K562 (cell line): Measurements from ENCODE around the gene MYO16. TPM values are rescaled to one million over a fixed set of nuclear protein-coding genes. Genes with fewer than 3 reads are reported as not detected.

Source experiments
- ATAC-seq: fragments of 200-7000 bp; cut with Tn5 transposase; 3 replicates; pipeline ENCODE4 v1.9.1; 2020; ENCODE audit warnings: moderate library complexity
- BruUV-seq: library from RNA; stranded (reverse); fragments of 400-500 nt; replicated peaks from 2 replicates; lab custom pipeline; 2021; lab: Mats Ljungman, UMichigan
- CTCF ChIA-PET: fragments of 300-600 bp; formaldehyde crosslinking; extraction: SDS; loops from one replicate; lab custom pipeline; 2021; ENCODE audit warnings: low intra/inter-chr PET ratio; lab: Yijun Ruan, JAX
- POLR2A ChIA-PET: fragments of 300-600, 350-650 bp; sonication (Branson Sonifier 250); formaldehyde crosslinking; extraction: SDS; loops from one replicate; lab custom pipeline; 2021; ENCODE audit warnings: antibody characterized with exemption, inconsistent platforms; lab: Yijun Ruan, JAX
- DNase-seq, 4 experiments: peaks; one replicate each; pipeline versions ENCODE4 v3.0.0 to v3.0.0-alpha.2; 2011 to 2018; ENCODE audit warnings: low spot score in 3 of 4, mixed read lengths in 3 of 4; ENCODE audit errors: extremely low read depth in 1 of 4
- FAIRE-seq: peaks from 2 replicates; lab custom pipeline; 2011; peaks lifted over from hg19 to GRCh38; lab: Jason Lieb, UNC
- H2AFZ ChIP-seq: 2 replicates; pipeline ENCODE4 v1.6.0; 2011; ENCODE audit warnings: low read depth, low read length, control low read depth, inconsistent platforms
- H3K27ac ChIP-seq: fragments of 200-600 bp; 3 replicates; pipeline ENCODE4 v1.8.0; 2011; ENCODE audit warnings: low read depth, mild to moderate bottlenecking, control low read depth, inconsistent platforms, low read length, moderate library complexity, mixed read lengths; ENCODE audit errors: extremely low read depth
- H3K27me3 ChIP-seq, 2 experiments: fragments of 300-600 bp in 1 of 2; 2 replicates in 1 of 2; 3 replicates in 1 of 2; pipeline versions ENCODE4 v1.6.0 to v1.8.0; 2011; ENCODE audit warnings: inconsistent platforms in 2 of 2, low read length in 2 of 2, mild to moderate bottlenecking in 1 of 2, mixed read lengths in 1 of 2, moderate library complexity in 1 of 2; ENCODE audit not compliant: control insufficient read depth in 2 of 2, insufficient read depth in 2 of 2
- H3K36me3 ChIP-seq: fragments of 300-600 bp; 3 replicates; pipeline ENCODE4 v1.8.0; 2011; ENCODE audit warnings: mild to moderate bottlenecking, low read length, inconsistent platforms; ENCODE audit not compliant: control insufficient read depth, insufficient read depth
- H3K4me1 ChIP-seq, 2 experiments: fragments of 200-600 bp in 1 of 2; replicated peaks in 1 of 2; 2 replicates in 1 of 2; 3 replicates in 1 of 2; pipeline versions ENCODE4 v1.5.1 to v1.8.0; 2011; ENCODE audit warnings: inconsistent platforms in 2 of 2, low read length in 2 of 2, mild to moderate bottlenecking in 1 of 2, mixed read lengths in 1 of 2, moderate library complexity in 1 of 2; ENCODE audit not compliant: control insufficient read depth in 2 of 2, insufficient read depth in 2 of 2
- H3K4me2 ChIP-seq: 2 replicates; pipeline ENCODE4 v1.6.1; 2011; ENCODE audit warnings: low read length, control low read depth, inconsistent platforms, mixed read lengths; ENCODE audit not compliant: insufficient read depth
- H3K4me3 ChIP-seq: fragments of 200-600 bp; sonication (generic), shearing (Covaris generic); 2 replicates; pipeline ENCODE4 v1.5.1; 2016; ENCODE audit warnings: control low read depth, inconsistent platforms
- H3K79me2 ChIP-seq: fragments of 200-600 bp; 3 replicates; pipeline ENCODE4 v1.8.0; 2011; ENCODE audit warnings: low read length, inconsistent platforms; ENCODE audit not compliant: control insufficient read depth, insufficient read depth
- H3K9ac ChIP-seq, 2 experiments: 2 replicates each; pipeline versions ENCODE4 v1.6.0 to v1.6.1; 2011; ENCODE audit warnings: low read depth in 2 of 2, low read length in 2 of 2, control low read depth in 1 of 2, inconsistent platforms in 1 of 2, mild to moderate bottlenecking in 1 of 2, mixed read lengths in 1 of 2; ENCODE audit not compliant: insufficient read depth in 1 of 2
- H3K9me1 ChIP-seq: one replicate; pipeline ENCODE4 v1.6.0; 2011; ENCODE audit warnings: inconsistent platforms, mild to moderate bottlenecking, low read length, moderate library complexity; ENCODE audit not compliant: control insufficient read depth, insufficient read depth
- H3K9me3 ChIP-seq: replicated peaks from 2 replicates; pipeline ENCODE4 v1.5.1; 2011; ENCODE audit warnings: low read depth, low read length, inconsistent platforms; ENCODE audit not compliant: control insufficient read depth, insufficient read depth
- H4K20me1 ChIP-seq: replicated peaks from 2 replicates; pipeline ENCODE4 v1.6.1; 2011; ENCODE audit warnings: low read length, inconsistent platforms, mixed read lengths; ENCODE audit not compliant: control insufficient read depth, insufficient read depth
- CTBP1 ChIP-seq: fragments of 450-650 bp; IDR thresholded peaks from 2 replicates; pipeline ENCODE4 v1.6.1; 2016; ENCODE audit warnings: borderline replicate concordance
- ESRRB ChIP-seq: fragments of 250-450 bp; sonication (Bioruptor Pico); IDR thresholded peaks from 2 replicates; pipeline ENCODE4 v1.5.0; 2020; ENCODE audit warnings: mild to moderate bottlenecking, moderate library complexity, borderline replicate concordance
- FOS ChIP-seq: IDR thresholded peaks from 3 replicates; pipeline ENCODE4 v1.6.1; 2011; ENCODE audit not compliant: insufficient read length; ENCODE audit errors: extremely low read depth
- FOXM1 ChIP-seq, 2 experiments: fragments of 450-650 bp in 1 of 2; sonication (generic) in 1 of 2; formaldehyde crosslinking in 1 of 2; IDR thresholded peaks; 2 replicates each; pipeline versions ENCODE4 v1.6.1 to v1.9.0; 2017 to 2022; ENCODE audit warnings: low read depth in 2 of 2, mild to moderate bottlenecking in 2 of 2, missing genetic modification reagents in 1 of 2, moderate library complexity in 1 of 2
- HDAC1 ChIP-seq, 2 experiments: fragments of 450-650 bp; IDR thresholded peaks; 2 replicates each; pipeline ENCODE4 v1.6.1; 2016 to 2017; ENCODE audit warnings: inconsistent platforms in 1 of 2, mild to moderate bottlenecking in 1 of 2, moderate library complexity in 1 of 2
- NCOR1 ChIP-seq: fragments of 450-650 bp; IDR thresholded peaks from 2 replicates; pipeline ENCODE4 v1.6.1; 2016; ENCODE audit warnings: mild to moderate bottlenecking, moderate library complexity
- PHTF2 ChIP-seq: fragments of 250-450 bp; sonication (Bioruptor Pico); IDR thresholded peaks from 2 replicates; pipeline ENCODE4 v1.5.0; 2021; ENCODE audit warnings: mild to moderate bottlenecking
- ZNF778 ChIP-seq: fragments of 450-650 bp; formaldehyde crosslinking; IDR thresholded peaks from 2 replicates; pipeline ENCODE4 v1.4.0; 2020; ENCODE audit warnings: mild to moderate bottlenecking, moderate library complexity
- WGBS: fragments of 100-300 bp; shearing (Covaris generic); methylation state at CpG from one replicate; pipeline ENCODE4 v1.1.6; 2016; ENCODE audit warnings: low coverage, mixed read lengths; ENCODE audit not compliant: insufficient coverage; ENCODE audit errors: missing lambda C conversion rate; 5-methylcytosine and 5-hydroxymethylcytosine counted together
- in situ Hi-C: fragments of 300-500 bp; cut with MboI; formaldehyde crosslinking; loops from 4 replicates; pipeline ENCODE4 v1.15.0; 2018; ENCODE audit warnings: inconsistent platforms, mixed read lengths
- intact Hi-C: fragments of 100-400 bp; cut with micrococcal nuclease; formaldehyde crosslinking; loops from 2 replicates; pipeline ENCODE4 v1.14.2; 2022
- polyA plus RNA-seq, 8 experiments: library from polyadenylated mRNA; depleted of rRNA in 4 of 8; stranded (reverse) in 5 of 8; unstranded in 3 of 8; fragments of >200 nt; fragmentation: Nextera tagmentation in 2 of 8; fragmentation: Illumina TruSeq in 1 of 8; extraction: Ambion mirVana in 2 of 8; extraction: Trizol in 1 of 8; gene quantifications; 2 replicates each; pipeline versions ENCODE4 v1.2.1 to v1.2.3, GENCODE V29; 2011 to 2014; ENCODE audit warnings: inconsistent platforms in 1 of 8, missing spikeins in 1 of 8
- total RNA-seq, 7 experiments: library from RNA; depleted of rRNA in 6 of 7; stranded (reverse); fragments of >200 nt in 6 of 7; fragmentation: Illumina TruSeq in 2 of 7; extraction: Trizol in 2 of 7; gene quantifications; 2 replicates each; pipeline versions ENCODE4 v1.2.1 to v1.2.3, GENCODE V29; 2011 to 2021; ENCODE audit warnings: low replicate concordance in 1 of 7
- TF ChIP-seq, protein P1 (sequence below): fragments of 450-650 bp; formaldehyde crosslinking; IDR thresholded peaks from 2 replicates; pipeline ENCODE4 v1.4.0; 2022; ENCODE audit warnings: missing genetic modification characterization
- TF ChIP-seq, protein P2 (sequence below): fragments of 200-800 bp; sonication (Bioruptor generic); IDR thresholded peaks from 2 replicates; pipeline ENCODE4 v1.6.1; 2017; ENCODE audit warnings: missing genetic modification characterization, missing compliant biosample characterization
- TF ChIP-seq, protein P3 (sequence below): fragments of 450-650 bp; IDR thresholded peaks from 2 replicates; pipeline ENCODE4 v1.7.0; 2016; ENCODE audit warnings: borderline replicate concordance
- TF ChIP-seq, protein P4 (sequence below): sonication (generic); formaldehyde crosslinking; IDR thresholded peaks from 2 replicates; pipeline ENCODE4 v1.8.1; 2023; ENCODE audit warnings: mild to moderate bottlenecking, missing genetic modification reagents
- TF ChIP-seq, protein P5 (sequence below): sonication (generic); formaldehyde crosslinking; IDR thresholded peaks from 2 replicates; pipeline ENCODE4 v1.8.0; 2022; ENCODE audit warnings: mild to moderate bottlenecking, missing genetic modification reagents

The MYO16 gene
- total and polyA plus RNA-seq, 9 of the 15 experiments (the other 6 are each of a cell fraction or from before 2014, with no cell fraction given): 4.3 to 45.7 (median 12.1) TPM

DNA sequence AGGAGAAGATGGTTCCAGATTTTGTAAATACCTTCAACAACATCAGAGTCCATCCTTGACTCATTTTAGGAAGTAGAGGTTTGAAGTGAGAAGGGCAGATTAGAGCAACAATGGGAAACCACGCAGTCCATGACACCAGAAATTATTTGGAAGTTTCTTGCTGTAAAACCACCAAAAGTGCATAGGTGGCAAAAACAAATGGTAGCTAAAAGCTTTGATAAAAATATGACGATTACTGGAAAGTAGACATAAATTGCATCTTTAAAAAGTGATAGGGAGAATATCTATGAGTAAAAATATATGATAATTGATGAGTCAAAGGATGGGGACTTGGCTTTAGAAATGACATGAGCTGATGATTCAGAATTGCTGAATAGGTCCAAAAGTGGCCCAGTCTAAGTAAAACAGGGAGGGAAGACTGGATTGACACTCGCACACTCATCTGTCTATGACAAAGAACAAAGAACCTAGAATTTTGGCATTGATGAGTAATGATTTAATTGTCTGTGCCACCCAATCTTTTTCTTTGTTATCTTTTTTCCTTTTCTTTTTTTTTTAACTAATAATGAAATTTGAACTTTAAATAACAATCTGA, 472.2 kb downstream of the MYO16 start (continued):
- TF ChIP-seq, protein P1, sequence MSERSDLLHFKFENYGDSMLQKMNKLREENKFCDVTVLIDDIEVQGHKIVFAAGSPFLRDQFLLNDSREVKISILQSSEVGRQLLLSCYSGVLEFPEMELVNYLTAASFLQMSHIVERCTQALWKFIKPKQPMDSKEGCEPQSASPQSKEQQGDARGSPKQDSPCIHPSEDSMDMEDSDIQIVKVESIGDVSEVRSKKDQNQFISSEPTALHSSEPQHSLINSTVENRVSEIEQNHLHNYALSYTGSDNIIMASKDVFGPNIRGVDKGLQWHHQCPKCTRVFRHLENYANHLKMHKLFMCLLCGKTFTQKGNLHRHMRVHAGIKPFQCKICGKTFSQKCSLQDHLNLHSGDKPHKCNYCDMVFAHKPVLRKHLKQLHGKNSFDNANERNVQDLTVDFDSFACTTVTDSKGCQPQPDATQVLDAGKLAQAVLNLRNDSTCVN: no peak
- TF ChIP-seq ESRRB: no peak
- TF ChIP-seq, protein P2, sequence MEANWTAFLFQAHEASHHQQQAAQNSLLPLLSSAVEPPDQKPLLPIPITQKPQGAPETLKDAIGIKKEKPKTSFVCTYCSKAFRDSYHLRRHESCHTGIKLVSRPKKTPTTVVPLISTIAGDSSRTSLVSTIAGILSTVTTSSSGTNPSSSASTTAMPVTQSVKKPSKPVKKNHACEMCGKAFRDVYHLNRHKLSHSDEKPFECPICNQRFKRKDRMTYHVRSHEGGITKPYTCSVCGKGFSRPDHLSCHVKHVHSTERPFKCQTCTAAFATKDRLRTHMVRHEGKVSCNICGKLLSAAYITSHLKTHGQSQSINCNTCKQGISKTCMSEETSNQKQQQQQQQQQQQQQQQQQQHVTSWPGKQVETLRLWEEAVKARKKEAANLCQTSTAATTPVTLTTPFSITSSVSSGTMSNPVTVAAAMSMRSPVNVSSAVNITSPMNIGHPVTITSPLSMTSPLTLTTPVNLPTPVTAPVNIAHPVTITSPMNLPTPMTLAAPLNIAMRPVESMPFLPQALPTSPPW (CRISPR knock-in tag): no peak

DNA sequence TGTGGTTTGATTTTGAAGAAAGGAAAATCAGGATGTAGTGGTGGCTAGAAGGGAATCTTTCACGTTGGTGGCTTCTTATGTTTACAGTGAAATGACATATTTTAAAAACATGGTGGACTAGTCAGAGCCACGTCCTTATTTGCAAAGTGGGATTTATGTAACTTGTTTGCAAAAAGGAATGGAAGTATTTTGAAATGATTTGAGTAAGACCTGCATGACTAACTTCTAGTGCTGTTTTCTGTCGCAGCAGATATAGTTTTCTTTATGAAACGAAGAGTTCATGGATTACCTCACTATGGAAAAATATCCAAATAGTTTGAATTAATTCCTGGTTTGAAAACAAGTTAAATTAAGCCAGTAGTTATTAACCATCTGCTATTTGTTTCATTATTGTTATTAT, 476.5 kb downstream of the MYO16 start:
- WGBS: 33% methylated on average over 4 of the region's 4 CpGs
- no TSS peak for BruUV-seq
- FAIRE-seq (no peak), DNase-seq (no peak), ATAC-seq (no peak)
- POLR2A ChIA-PET: no interaction called here
- no peaks in the 10 kb centered on the region for H3K9me3 ChIP-seq
- no peaks in the 10 kb centered on the region for H3K27me3 ChIP-seq
- no peak overlapping the region for H3K9ac ChIP-seq
- H4K20me1 ChIP-seq: no peaks in the 10 kb centered on the region
- H3K27ac ChIP-seq: no peak overlapping the region
- no peak overlapping the region for H3K4me3 ChIP-seq
- H3K9me1 ChIP-seq: no peaks in the 10 kb centered on the region
- H3K4me1 ChIP-seq: no peaks in the 10 kb centered on the region
- no peaks in the 10 kb centered on the region for H3K79me2 ChIP-seq
- H3K4me2 ChIP-seq: no peak overlapping the region
- CTCF ChIA-PET: no interaction called here
- in situ Hi-C loops: no loop called here
- no peaks in the 10 kb centered on the region for H3K36me3 ChIP-seq
- intact Hi-C loops: no loop called here
- no peak overlapping the region for H2AFZ ChIP-seq
- no peak for TF ChIP-seq HDAC1 (IDR thresholded peaks at IDR 0.05)
- TF ChIP-seq FOXM1 (IDR thresholded peaks at IDR 0.05; ENCODE audit: low read depth): no peak
- no peak for TF ChIP-seq FOXM1 (CRISPR knock-in tag; IDR thresholded peaks at IDR 0.05; ENCODE audit: low read depth)
- TF ChIP-seq PHTF2: no peak
- no peak for TF ChIP-seq NCOR1
- TF ChIP-seq, protein P3, sequence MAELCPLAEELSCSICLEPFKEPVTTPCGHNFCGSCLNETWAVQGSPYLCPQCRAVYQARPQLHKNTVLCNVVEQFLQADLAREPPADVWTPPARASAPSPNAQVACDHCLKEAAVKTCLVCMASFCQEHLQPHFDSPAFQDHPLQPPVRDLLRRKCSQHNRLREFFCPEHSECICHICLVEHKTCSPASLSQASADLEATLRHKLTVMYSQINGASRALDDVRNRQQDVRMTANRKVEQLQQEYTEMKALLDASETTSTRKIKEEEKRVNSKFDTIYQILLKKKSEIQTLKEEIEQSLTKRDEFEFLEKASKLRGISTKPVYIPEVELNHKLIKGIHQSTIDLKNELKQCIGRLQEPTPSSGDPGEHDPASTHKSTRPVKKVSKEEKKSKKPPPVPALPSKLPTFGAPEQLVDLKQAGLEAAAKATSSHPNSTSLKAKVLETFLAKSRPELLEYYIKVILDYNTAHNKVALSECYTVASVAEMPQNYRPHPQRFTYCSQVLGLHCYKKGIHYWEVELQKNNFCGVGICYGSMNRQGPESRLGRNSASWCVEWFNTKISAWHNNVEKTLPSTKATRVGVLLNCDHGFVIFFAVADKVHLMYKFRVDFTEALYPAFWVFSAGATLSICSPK: no peak
- TF ChIP-seq, protein P4, sequence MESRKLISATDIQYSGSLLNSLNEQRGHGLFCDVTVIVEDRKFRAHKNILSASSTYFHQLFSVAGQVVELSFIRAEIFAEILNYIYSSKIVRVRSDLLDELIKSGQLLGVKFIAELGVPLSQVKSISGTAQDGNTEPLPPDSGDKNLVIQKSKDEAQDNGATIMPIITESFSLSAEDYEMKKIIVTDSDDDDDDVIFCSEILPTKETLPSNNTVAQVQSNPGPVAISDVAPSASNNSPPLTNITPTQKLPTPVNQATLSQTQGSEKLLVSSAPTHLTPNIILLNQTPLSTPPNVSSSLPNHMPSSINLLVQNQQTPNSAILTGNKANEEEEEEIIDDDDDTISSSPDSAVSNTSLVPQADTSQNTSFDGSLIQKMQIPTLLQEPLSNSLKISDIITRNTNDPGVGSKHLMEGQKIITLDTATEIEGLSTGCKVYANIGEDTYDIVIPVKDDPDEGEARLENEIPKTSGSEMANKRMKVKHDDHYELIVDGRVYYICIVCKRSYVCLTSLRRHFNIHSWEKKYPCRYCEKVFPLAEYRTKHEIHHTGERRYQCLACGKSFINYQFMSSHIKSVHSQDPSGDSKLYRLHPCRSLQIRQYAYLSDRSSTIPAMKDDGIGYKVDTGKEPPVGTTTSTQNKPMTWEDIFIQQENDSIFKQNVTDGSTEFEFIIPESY: no peak
- TF ChIP-seq CTBP1: no peak
- TF ChIP-seq, protein P5, sequence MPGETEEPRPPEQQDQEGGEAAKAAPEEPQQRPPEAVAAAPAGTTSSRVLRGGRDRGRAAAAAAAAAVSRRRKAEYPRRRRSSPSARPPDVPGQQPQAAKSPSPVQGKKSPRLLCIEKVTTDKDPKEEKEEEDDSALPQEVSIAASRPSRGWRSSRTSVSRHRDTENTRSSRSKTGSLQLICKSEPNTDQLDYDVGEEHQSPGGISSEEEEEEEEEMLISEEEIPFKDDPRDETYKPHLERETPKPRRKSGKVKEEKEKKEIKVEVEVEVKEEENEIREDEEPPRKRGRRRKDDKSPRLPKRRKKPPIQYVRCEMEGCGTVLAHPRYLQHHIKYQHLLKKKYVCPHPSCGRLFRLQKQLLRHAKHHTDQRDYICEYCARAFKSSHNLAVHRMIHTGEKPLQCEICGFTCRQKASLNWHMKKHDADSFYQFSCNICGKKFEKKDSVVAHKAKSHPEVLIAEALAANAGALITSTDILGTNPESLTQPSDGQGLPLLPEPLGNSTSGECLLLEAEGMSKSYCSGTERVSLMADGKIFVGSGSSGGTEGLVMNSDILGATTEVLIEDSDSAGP (CRISPR knock-in tag): no peak
- TF ChIP-seq FOS: no peak
- TF ChIP-seq ZNF778: no peak
